ENCODE results near the gene RANBP3.

DNA sequence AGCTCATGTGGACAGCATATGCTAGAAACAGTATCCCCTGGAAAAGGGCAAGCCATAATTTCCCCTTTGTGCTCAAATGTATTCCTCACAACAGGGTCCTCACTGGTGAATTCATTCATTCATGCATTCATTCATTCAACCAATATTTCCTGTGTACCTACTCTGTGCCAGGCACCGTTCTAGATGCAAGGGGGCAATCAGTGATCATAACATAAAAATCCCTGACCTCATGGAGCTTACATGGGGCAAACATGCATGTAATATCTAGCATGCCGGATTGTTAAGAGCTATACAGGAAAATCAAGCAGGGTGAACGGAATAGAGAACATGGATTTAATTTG lies 2.6 kb downstream of the RANBP3 start:
- TF ChIP-seq SP2 (IDR thresholded peaks at IDR 0.05; ENCODE audit: low read length) = no peak
- TF ChIP-seq, protein P1, sequence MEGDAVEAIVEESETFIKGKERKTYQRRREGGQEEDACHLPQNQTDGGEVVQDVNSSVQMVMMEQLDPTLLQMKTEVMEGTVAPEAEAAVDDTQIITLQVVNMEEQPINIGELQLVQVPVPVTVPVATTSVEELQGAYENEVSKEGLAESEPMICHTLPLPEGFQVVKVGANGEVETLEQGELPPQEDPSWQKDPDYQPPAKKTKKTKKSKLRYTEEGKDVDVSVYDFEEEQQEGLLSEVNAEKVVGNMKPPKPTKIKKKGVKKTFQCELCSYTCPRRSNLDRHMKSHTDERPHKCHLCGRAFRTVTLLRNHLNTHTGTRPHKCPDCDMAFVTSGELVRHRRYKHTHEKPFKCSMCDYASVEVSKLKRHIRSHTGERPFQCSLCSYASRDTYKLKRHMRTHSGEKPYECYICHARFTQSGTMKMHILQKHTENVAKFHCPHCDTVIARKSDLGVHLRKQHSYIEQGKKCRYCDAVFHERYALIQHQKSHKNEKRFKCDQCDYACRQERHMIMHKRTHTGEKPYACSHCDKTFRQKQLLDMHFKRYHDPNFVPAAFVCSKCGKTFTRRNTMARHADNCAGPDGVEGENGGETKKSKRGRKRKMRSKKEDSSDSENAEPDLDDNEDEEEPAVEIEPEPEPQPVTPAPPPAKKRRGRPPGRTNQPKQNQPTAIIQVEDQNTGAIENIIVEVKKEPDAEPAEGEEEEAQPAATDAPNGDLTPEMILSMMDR (IDR thresholded peaks at IDR 0.05; ENCODE audit: control extremely low read depth in 1 of 3, insufficient read depth in 1 of 3, low read depth in 1 of 3, low read length in 3 of 3) = no peak
- TF ChIP-seq, protein P2, sequence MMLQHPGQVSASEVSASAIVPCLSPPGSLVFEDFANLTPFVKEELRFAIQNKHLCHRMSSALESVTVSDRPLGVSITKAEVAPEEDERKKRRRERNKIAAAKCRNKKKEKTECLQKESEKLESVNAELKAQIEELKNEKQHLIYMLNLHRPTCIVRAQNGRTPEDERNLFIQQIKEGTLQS (IDR thresholded peaks at IDR 0.05; ENCODE audit: insufficient read depth, low read depth, low read length) = no peak

Data from H1 (cell line).